Activated naive CD4-positive, alpha-beta T cell treated with anti-CD3 and anti-CD28 coated beads, Interleukin-2, amount 50 U/mL, for 24 hours (primary cell): ENCODE measurements around the gene TMEM30A.

Source experiments
- H3K27ac Mint-ChIP-seq: one replicate; pipeline ENCODE4 v1.8.0; 2021; ENCODE audit warnings: mild to moderate bottlenecking, mixed read lengths
- H3K27me3 Mint-ChIP-seq: one replicate; pipeline ENCODE4 v1.8.0; 2021; ENCODE audit warnings: mixed read lengths
- H3K36me3 Mint-ChIP-seq: one replicate; pipeline ENCODE4 v1.8.0; 2021; ENCODE audit warnings: mixed read lengths
- H3K4me1 Mint-ChIP-seq: one replicate; pipeline ENCODE4 v1.8.0; 2021; ENCODE audit warnings: mixed read lengths
- H3K4me3 Mint-ChIP-seq: one replicate; pipeline ENCODE4 v1.8.0; 2021; ENCODE audit warnings: mild to moderate bottlenecking, mixed read lengths
- H3K9me3 Mint-ChIP-seq: one replicate; pipeline ENCODE4 v1.8.0; 2021; ENCODE audit warnings: mixed read lengths

Gene TMEM30A

GRCh38 chr6:75219263-75219662, 65.3 kb downstream of the TMEM30A start:
- Mint-ChIP-seq H3K36me3 (no peaks in the 10 kb centered on the region), H3K4me1 (no peaks in the 10 kb centered on the region), H3K27ac (no peak overlapping the region), H3K27me3 (peaks cover 22% of the 10 kb centered on the region), H3K4me3 (no peak overlapping the region), H3K9me3 (no peaks in the 10 kb centered on the region)

- H3K27ac Mint-ChIP-seq: no peak overlapping the region
- H3K27me3 Mint-ChIP-seq: peaks cover 28% of the 10 kb centered on the region
- no peak overlapping the region for H3K4me3 Mint-ChIP-seq
These were observed 67.4 kb downstream of the TMEM30A start for GRCh38 chr6:75217193-75217592.

GRCh38 chr6:75215291-75215690, 69.3 kb downstream of the TMEM30A start:
- no peaks in the 10 kb centered on the region for H3K36me3 Mint-ChIP-seq
- peaks cover 35% of the 10 kb centered on the region for H3K27me3 Mint-ChIP-seq
- no peak overlapping the region for H3K4me3 Mint-ChIP-seq
- H3K9me3 Mint-ChIP-seq: no peaks in the 10 kb centered on the region
- peak overlapping the region; percentile 35 for H3K27ac Mint-ChIP-seq
- H3K4me1 Mint-ChIP-seq: peaks cover 5% of the 10 kb centered on the region

More at GRCh38 chr6:75217193-75217592, 67.4 kb downstream of the TMEM30A start:
- H3K9me3 Mint-ChIP-seq: no peaks in the 10 kb centered on the region
- no peaks in the 10 kb centered on the region for H3K4me1 Mint-ChIP-seq
- H3K36me3 Mint-ChIP-seq: no peaks in the 10 kb centered on the region

GRCh38 chr6:75213732-75214131, 70.9 kb downstream of the TMEM30A start:
- no peak overlapping the region for H3K4me3 Mint-ChIP-seq
- no peaks in the 10 kb centered on the region for H3K36me3 Mint-ChIP-seq

GRCh38 chr6:75213112-75213511, 71.5 kb downstream of the TMEM30A start:
- Mint-ChIP-seq H3K36me3 (no peaks in the 10 kb centered on the region), H3K4me3 (no peak overlapping the region), H3K4me1 (peaks cover 15% of the 10 kb centered on the region), H3K27ac (no peak overlapping the region), H3K27me3 (peaks cover 36% of the 10 kb centered on the region), H3K9me3 (no peaks in the 10 kb centered on the region)

More at GRCh38 chr6:75213732-75214131, 70.9 kb downstream of the TMEM30A start:
- H3K4me1 Mint-ChIP-seq: peaks cover 10% of the 10 kb centered on the region
- H3K27ac Mint-ChIP-seq: no peak overlapping the region
- H3K9me3 Mint-ChIP-seq: no peaks in the 10 kb centered on the region
- H3K27me3 Mint-ChIP-seq: peaks cover 33% of the 10 kb centered on the region

- H3K4me1 Mint-ChIP-seq: peaks cover 24% of the 10 kb centered on the region
- H3K4me3 Mint-ChIP-seq: no peak overlapping the region
- no peaks in the 10 kb centered on the region for H3K36me3 Mint-ChIP-seq
- H3K27me3 Mint-ChIP-seq: peaks cover 38% of the 10 kb centered on the region
- H3K27ac Mint-ChIP-seq: no peak overlapping the region
- H3K9me3 Mint-ChIP-seq: no peaks in the 10 kb centered on the region
These were observed 72.5 kb downstream of the TMEM30A start for GRCh38 chr6:75211920-75212590.

- Mint-ChIP-seq H3K4me1 (peaks cover 33% of the 10 kb centered on the region), H3K9me3 (no peaks in the 10 kb centered on the region), H3K36me3 (no peaks in the 10 kb centered on the region), H3K27me3 (peaks cover 43% of the 10 kb centered on the region), H3K27ac (no peak overlapping the region), H3K4me3 (no peak overlapping the region)
These were observed 73.5 kb downstream of the TMEM30A start for GRCh38 chr6:75210885-75211739.

- Mint-ChIP-seq H3K27ac (no peak overlapping the region), H3K27me3 (peaks cover 53% of the 10 kb centered on the region), H3K36me3 (no peaks in the 10 kb centered on the region), H3K4me1 (peaks cover 50% of the 10 kb centered on the region), H3K4me3 (peak overlapping the region; percentile 84), H3K9me3 (no peaks in the 10 kb centered on the region)
These were observed 75.3 kb downstream of the TMEM30A start for GRCh38 chr6:75209184-75209723.

GRCh38 chr6:75208298-75209183, 76.1 kb downstream of the TMEM30A start:
- Mint-ChIP-seq H3K36me3 (no peaks in the 10 kb centered on the region), H3K9me3 (no peaks in the 10 kb centered on the region), H3K27ac (no peak overlapping the region), H3K27me3 (peaks cover 56% of the 10 kb centered on the region), H3K4me1 (peaks cover 56% of the 10 kb centered on the region), H3K4me3 (peak overlapping the region; percentile 84)

GRCh38 chr6:75206576-75207342, 77.8 kb downstream of the TMEM30A start:
- peak overlapping the region; percentile 52 for H3K4me3 Mint-ChIP-seq
- H3K27ac Mint-ChIP-seq: no peak overlapping the region
- peaks cover 66% of the 10 kb centered on the region for H3K27me3 Mint-ChIP-seq
- peaks cover 66% of the 10 kb centered on the region for H3K4me1 Mint-ChIP-seq
- no peaks in the 10 kb centered on the region for H3K36me3 Mint-ChIP-seq
- no peaks in the 10 kb centered on the region for H3K9me3 Mint-ChIP-seq

GRCh38 chr6:75205776-75206575, 78.6 kb downstream of the TMEM30A start, which contains the start of gene COL12A1:
Gene COL12A1 (minus strand): TSS chr6:75206053. CDS start chr6:75202792, 3,261 bp downstream.
- Mint-ChIP-seq H3K27ac (no peak within 1 kb of the TSS), H3K9me3 (no peaks in the 10 kb centered on the region), H3K36me3 (no peaks in the 10 kb centered on the region), H3K27me3 (peaks cover 64% of the 10 kb centered on the region), H3K4me1 (peaks cover 61% of the 10 kb centered on the region), H3K4me3 (peak within 1 kb of the TSS; percentile 77)

- Mint-ChIP-seq H3K4me1 (peaks cover 61% of the 10 kb centered on the region), H3K36me3 (no peaks in the 10 kb centered on the region), H3K27ac (no peak overlapping the region), H3K9me3 (no peaks in the 10 kb centered on the region), H3K27me3 (peaks cover 62% of the 10 kb centered on the region), H3K4me3 (peak overlapping the region; percentile 77)
These were observed 79.4 kb downstream of the TMEM30A start for GRCh38 chr6:75204959-75205775.

GRCh38 chr6:75204217-75204958, 80.2 kb downstream of the TMEM30A start:
- H3K27ac Mint-ChIP-seq: no peak overlapping the region
- peaks cover 61% of the 10 kb centered on the region for H3K4me1 Mint-ChIP-seq
- H3K36me3 Mint-ChIP-seq: no peaks in the 10 kb centered on the region
- H3K9me3 Mint-ChIP-seq: no peaks in the 10 kb centered on the region
- H3K4me3 Mint-ChIP-seq: peak overlapping the region; percentile 77
- peaks cover 62% of the 10 kb centered on the region for H3K27me3 Mint-ChIP-seq
